Fibroblast of skin of right quadriceps (primary cell): ENCODE measurements around the gene CD207.
"Not testable (repeated sequence)": the region's sequence is repeated elsewhere in the genome, so short reads cannot be mapped to it uniquely, and the experiment has no call there.

Source experiments
- DNase-seq: peaks from one replicate; pipeline ENCODE4 v3.0.0-alpha.2; 2013

CD207 gene

DNA sequence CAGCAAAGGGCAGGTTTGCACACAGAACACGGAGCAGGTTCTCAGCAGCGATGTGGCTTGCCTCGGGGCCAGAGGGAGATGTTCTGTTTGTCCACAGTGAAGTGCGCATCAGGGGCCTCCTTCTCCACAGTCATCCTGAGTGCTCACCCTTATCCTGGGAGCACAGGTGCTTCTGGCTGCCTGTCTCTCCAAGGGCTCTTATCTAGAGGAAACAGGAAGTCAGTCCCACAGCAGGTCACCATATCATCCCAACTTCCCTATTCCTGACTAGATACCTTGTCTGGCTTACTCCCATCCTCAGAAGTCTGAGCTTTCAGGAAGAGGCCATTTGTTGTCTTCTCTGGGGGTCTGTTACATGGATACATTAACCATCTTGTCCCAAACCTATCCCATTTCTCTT is at the start of gene CD207:
TSS of gene CD207 (minus strand) at position 174 of the 400 bp plus-strand sequence. CDS start at position 134, 40 bp downstream.
- DNase-seq, result no peak

- not testable (repeated sequence) for DNase-seq
These were observed 42.9 kb upstream of the CD207 start for GRCh38 chr2:70878543-70878942.

- DNase-seq, result not testable (repeated sequence)
These were observed 40.5 kb upstream of the CD207 start for GRCh38 chr2:70876138-70876537.

DNA sequence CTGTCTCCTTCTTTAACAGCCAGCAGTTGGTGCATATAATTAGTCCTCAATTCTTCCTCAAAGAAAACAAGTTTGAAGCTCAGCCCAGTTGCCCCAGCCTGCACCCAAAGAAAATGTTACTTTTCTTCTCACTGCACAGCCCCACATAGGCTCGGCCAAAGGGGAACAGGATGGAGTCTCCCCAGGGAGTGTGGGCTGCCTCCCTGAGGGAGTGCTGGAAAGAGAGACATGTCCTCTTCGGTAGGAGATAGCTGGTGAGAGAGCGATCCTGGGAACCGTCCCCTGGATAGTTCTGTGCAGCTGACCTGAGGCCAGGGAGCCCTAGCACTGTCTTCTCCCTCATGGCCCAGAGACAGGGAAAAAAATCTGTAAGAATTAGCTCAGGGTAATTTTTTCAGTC is 37.9 kb upstream of the CD207 start:
- no peak for DNase-seq

- DNase-seq, result peak; percentile 63
These were observed 36.0 kb upstream of the CD207 start for GRCh38 chr2:70871398-70872211.

DNA sequence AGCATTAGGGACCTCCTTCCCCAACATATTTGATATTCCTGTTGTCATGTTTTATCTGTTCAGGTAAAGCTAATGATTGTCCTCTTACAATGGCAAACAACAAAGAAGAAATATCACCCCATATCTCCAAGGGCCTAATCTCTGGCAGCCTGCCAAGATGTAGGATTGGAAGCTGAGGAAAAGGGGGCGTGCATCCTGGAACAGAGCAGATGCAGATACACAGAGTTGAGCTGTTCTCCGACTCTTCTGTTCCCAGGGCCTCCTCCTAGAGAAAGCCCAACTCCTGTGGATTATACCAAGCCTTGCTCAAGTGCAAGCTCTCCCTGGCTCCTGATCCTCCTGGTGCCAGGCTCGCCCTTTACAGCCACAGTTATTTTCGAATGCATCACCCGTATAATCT is 35.2 kb upstream of the CD207 start:
- no peak for DNase-seq

GRCh38 chr2:70868970-70869369 is 33.4 kb upstream of the CD207 start:
- no peak for DNase-seq

- peak; percentile 66 for DNase-seq
These were observed 26.4 kb upstream of the CD207 start for GRCh38 chr2:70861777-70862625.

DNA sequence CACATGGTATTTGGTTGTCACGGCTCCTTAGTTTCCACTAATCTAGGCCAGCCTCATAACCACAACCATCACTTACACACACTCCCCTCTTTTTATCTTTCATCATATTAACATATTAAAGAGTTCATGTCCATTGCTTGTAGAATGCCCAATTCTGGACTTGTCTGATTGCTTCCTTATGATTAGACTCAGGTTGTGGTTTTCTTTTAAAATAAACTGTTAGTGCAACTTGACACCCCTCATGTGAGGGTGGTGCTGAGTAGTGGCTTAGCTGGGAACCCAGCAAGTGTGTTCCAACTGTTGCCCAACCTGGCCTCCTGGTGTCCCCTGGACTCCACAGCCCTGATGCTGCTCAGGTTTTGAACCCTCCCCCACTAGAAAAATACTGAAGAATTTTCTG is 20.1 kb upstream of the CD207 start:
- DNase-seq, result peak; percentile 36

GRCh38 chr2:70854411-70854810 is 18.8 kb upstream of the CD207 start:
- no peak for DNase-seq

- DNase-seq, result no peak
These were observed 17.2 kb upstream of the CD207 start for GRCh38 chr2:70852824-70853223.

GRCh38 chr2:70851704-70852103 is 16.1 kb upstream of the CD207 start:
- DNase-seq, result peak; percentile 9

DNA sequence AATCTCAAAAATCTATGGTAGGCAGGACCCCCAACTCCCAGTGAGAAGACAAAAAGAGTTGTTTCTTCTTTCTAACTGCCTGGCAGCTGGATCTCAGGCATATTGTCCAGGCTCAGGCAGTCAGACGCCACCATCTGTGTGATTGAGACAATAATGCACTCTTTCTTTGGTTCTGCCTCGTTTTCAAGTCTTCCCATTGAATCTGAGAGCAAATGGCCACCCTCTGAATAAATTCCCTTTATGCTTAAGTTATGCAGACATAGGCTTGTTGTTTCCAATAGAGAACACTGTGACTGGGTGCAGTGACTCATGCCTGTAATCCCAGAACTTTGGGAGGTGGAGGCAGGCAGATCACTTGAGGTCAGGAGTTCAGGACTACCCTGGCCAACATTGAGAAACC is 15.3 kb upstream of the CD207 start:
- DNase-seq, result peak; percentile 11

DNA sequence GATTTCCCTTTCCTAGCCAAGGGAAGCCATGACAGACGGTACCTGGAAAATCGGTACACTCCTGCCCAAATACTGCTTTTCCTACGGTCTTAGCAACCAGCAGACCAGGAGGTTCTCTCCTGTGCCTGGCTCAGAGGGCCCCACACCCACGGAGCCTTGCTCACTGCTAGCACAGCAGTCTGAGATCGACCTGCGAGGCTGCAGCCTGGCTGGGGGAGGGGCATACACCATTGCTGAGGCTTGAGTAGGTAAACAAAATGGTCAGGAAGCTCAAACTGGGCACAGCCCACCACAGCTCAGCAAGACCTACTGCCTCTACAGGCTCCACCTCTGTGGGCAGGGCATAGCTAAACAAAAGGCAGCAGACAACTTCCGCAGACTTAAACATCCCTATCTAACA is 6.8 kb upstream of the CD207 start:
- no peak for DNase-seq

DNA sequence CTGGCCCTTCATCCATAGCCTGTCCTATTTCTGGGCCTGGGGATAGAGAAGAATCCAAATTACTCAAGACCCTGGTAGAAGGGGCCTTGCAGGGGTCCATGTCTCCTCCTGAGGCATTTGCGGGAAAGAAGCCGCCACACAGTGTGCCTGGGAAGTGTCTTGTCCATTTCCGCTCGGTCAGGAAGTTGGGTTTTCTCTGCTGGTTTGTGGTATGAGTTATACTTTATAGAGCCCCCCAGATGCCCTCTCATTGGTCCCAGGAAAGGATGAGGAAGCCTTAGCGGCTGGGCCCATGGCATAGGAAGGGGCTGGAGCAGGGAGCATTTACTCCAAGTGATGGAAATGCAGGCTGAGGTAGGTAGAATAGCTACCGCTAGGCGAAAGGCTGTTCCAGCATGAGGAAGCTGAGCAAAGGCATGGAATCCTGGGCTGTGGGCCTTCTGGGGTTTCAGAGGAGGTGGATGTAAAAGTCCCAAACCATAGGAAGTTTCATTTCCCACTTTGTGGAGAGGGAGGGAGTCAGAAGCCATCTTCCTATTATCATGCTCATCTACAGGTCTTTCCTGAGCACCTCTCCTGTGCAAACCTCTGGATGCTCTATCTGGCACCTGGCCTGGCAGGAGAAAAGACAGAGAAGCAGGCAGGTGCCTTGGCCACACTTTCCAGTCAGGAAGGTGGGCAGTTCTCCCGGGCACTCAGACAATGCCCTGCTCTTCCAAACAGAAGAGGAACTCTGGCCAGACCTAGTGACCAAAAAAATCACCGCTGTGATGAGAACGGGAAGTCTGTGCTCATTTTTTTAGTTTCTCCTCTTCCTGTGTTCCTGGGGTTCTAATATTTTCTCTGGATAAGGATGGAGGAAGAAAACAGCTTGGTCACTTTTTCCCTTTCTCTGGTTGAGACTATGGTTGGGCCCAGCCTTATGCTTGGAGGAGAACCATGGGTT is 2.6 kb upstream of the CD207 start:
- DNase-seq, result no peak

GRCh38 chr2:70834881-70835280 is 735 bp downstream of the CD207 start:
- DNase-seq, result no peak

DNA sequence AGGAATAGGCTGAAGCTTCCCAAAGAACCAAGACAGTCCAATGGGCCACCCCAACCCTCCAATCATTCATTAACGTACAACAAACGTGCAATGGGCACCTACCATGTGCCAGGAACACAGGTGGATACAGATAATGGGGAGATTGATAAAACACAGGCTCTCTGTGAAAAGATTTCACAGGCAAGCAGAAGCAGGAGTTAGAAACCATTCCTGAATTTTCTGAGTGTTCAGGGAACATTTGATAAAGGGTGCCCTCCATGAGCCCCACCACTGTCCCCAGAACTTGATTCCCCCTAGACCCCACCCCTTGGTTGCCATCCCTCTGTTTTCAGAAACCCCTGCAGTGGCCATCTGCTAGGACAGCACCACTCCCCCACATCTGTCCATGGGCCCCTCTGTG is 1.5 kb downstream of the CD207 start:
- DNase-seq, result no peak

GRCh38 chr2:70833246-70833645 is 2.4 kb downstream of the CD207 start:
- no peak for DNase-seq

- no peak for DNase-seq
These were observed 3.2 kb downstream of the CD207 start for GRCh38 chr2:70832386-70832785.

DNA sequence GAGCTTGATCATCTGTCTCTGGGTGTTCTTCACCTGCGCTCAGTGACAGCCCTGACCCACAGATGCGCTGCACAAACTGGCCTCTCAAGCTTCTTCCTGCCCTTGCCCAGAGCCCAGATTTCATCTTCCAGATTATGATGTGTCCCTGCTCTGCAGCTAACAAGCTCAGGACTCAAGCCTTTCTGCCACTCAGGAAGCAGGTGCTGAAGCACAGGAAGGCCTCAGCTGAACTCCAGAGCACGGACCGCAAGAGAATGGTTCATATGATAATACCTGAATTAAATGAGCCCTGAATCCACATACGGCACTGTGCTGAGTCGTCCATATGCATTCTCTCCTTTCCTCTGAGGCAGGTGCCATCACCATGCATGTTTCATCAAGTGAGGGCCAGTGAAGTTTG is 3.8 kb downstream of the CD207 start:
- DNase-seq, result no peak

DNA sequence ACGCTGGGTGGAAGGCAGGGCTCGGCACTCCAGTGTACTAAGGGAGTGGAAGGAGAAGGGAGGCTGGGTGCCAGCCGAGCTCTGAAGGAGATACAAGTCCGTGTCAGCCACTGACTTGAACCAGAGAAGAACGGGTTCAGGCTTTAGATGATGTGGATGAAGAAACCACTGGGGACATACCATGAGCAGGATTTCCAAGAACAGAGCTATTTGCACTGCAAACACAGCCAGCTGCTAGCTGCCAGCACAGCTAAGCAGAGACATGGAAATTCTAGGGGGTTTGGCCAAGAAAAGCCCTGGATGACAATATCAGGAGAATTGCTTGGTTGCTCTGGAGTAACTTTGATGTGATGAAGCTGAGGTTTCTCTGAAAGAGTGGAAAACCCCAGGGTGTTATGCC is 5.2 kb downstream of the CD207 start:
- no peak for DNase-seq

GRCh38 chr2:70829916-70830315 is 5.7 kb downstream of the CD207 start:
- no peak for DNase-seq
